Omental fat pad (tissue), 4 donors: Measurements from ENCODE around the gene PRKCSH. TPM values are rescaled to one million over a fixed set of nuclear protein-coding genes. Genes with fewer than 3 reads are reported as not detected.
"Not testable (repeated sequence)": the region's sequence is repeated elsewhere in the genome, so short reads cannot be mapped to it uniquely, and the experiment has no call there.

ENCODE experiments used
- ATAC-seq: fragments of 150-250 bp; one replicate; pipeline ENCODE4 v1.9.1; 2016; ENCODE audit warnings: mild to moderate bottlenecking, moderate library complexity; ENCODE audit not compliant: low FRiP score
- DNase-seq: peaks from one replicate; pipeline ENCODE4 v3.0.0-alpha.2; 2019; ENCODE audit warnings: low spot score
- CTCF ChIP-seq, 3 donors: fragments of 450-650 bp; IDR thresholded peaks; one replicate each; pipeline ENCODE4 v1.5.1; 2016 to 2017; ENCODE audit warnings: antibody characterized with exemption in 3 of 3, mild to moderate bottlenecking in 3 of 3, moderate library complexity in 2 of 3
- total RNA-seq, 4 donors: library from RNA; depleted of rRNA; stranded (reverse); fragments of >200 nt; gene quantifications; one replicate each; pipeline ENCODE4 v1.1.0, GENCODE V29; 2016

PRKCSH gene
- total RNA-seq, 4 donors from 2014 or later: 65.6 to 101 (median 87.6) TPM

DNA sequence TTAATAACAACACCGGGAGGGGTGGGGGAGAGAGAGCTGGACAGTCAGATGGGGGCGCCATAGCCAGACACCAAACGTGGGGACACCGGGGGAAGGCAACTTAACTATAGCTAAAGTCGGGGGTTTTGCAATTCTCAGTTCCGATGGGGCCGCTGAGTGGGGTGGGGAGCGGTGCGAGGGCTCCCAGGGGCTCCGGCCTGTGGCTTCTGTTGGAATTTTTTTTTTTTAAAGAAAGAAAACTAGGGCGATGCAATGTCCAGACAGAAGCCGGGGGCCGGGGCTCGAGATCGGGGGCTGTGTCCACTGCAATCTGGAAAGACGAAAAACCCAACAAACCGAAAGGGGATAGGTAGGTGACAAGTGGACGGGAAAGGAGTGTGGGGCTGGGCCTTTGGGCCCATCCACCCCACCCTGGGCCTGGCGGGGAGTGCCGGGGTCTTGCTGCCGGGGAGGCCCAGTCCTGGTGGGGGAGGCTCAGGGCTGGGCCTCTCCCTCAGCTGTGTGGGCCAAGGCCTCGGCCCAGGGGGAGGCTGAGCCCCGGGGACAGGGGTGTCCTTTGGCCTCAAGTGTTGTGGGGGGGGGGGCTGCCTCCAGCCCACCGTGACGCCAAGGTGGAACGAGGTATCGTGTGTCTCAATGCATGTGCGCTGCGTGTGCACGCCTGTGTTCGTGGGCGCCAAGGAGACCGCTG lies 17.3 kb downstream of the PRKCSH start:
- no peak for ATAC-seq
- no peak for DNase-seq
- no peak for TF ChIP-seq CTCF (IDR thresholded peaks at IDR 0.05)

GRCh38 chr19:11453468-11454341 lies 18.3 kb downstream of the PRKCSH start:
- ATAC-seq: no peak

GRCh38 chr19:11455233-11455554 lies 19.8 kb downstream of the PRKCSH start:
- DNase-seq, ATAC-seq: not testable (repeated sequence)

More at GRCh38 chr19:11453468-11454341, 18.3 kb downstream of the PRKCSH start:
- no peak for DNase-seq
- TF ChIP-seq CTCF (IDR thresholded peaks at IDR 0.05): no peak

DNA sequence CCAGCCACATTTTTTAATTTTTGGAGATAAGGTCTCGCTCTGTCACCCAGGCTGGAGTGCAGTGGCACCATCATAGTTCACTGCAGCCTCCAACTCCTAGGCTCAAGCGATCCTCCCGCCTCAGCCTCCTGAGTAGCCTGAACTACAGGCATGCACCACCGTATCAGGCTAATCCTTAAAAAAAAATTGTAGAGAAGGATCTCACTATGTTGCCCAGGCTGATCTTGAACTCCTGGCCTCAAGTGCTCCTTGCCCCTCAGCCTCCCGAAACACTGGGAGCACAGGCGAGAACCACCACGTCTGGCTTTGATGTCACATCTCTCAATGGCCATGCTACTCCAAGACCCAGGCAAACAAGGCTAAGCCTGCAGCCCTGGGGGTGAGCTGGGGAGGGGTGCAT lies 21.2 kb downstream of the PRKCSH start:
- ATAC-seq: no peak
- no peak for DNase-seq
- no peak for TF ChIP-seq CTCF (IDR thresholded peaks at IDR 0.05)

GRCh38 chr19:11457115-11457514 lies 21.7 kb downstream of the PRKCSH start:
- ATAC-seq: no peak
- no peak for DNase-seq
- TF ChIP-seq CTCF (IDR thresholded peaks at IDR 0.05): no peak

- no peak for DNase-seq
- TF ChIP-seq CTCF (IDR thresholded peaks at IDR 0.05): no peak
- ATAC-seq: no peak
These were observed 22.4 kb downstream of the PRKCSH start for GRCh38 chr19:11457831-11458230.

DNA sequence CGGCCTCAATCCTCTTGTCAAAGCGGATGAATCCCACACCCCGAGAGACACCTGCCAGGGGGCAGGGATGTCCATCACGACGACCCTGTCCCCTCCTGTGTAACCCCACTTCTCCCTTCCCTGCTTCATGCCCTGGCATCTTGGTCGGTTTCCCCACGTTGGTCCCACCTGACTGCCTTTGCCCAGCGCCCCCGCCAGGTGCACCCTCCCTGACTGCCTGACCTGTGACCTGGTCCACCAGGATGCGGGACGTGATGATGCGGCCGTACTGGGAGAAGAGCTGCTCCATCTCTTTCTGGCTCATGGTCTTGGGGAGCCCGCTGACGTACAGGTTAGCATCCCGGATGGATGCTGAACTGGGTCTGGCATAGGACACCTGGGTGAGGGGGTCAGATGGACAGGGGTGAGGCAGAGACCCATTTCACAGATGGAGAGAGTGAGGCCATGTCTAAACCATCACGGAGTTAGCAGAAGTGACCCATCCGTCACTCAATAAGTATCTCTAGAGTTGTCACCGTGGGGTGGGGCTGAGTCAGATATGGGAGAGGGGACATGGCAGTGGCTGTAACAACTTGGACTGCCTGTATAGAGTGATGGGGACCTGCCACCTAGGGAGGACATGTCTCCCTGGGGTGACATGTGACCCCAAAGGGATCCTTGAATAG lies 22.9 kb downstream of the PRKCSH start:
- TF ChIP-seq CTCF (IDR thresholded peaks at IDR 0.05): no peak
- DNase-seq (no peak), ATAC-seq (no peak)

DNA sequence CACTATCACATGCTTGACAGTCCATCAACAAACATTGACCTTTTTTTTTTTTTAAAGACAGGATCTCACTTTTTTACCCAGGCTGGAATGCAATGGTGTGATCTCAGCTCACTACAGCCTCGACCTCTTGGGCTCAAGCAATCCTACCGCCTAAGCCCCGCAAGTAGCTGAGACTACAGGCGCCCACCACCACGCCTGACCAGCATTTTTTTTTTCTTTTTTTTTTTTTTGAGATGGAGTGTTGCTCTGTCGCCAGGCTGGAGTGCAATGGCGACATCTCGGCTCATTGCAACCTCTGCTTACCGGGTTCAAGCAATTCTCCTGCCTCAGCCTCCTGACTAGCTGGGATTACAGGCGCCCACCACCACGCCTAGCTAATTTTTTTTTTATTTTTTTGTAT lies 23.5 kb downstream of the PRKCSH start:
- not testable (repeated sequence) for DNase-seq

More for the DNA sequence above, 23.5 kb downstream of the PRKCSH start:
- ATAC-seq: not testable (repeated sequence)
